Fibroblast of villous mesenchyme (primary cell): ENCODE measurements around the gene ACTN4. TPM values are rescaled to one million over a fixed set of nuclear protein-coding genes. Genes with fewer than 3 reads are reported as not detected.
"Not testable (repeated sequence)": the region's sequence is repeated elsewhere in the genome, so short reads cannot be mapped to it uniquely, and the experiment has no call there.

ENCODE experiments used
- DNase-seq: peaks from one replicate; pipeline ENCODE4 v3.0.0-alpha.2; 2010; ENCODE audit warnings: low read depth
- H3K4me3 ChIP-seq: 2 replicates; pipeline ENCODE4 v1.5.1; 2011; ENCODE audit warnings: low read depth, mild to moderate bottlenecking, low read length
- CTCF ChIP-seq: IDR thresholded peaks from 2 replicates; pipeline ENCODE4 v1.5.1; 2012; ENCODE audit warnings: low read depth, mild to moderate bottlenecking, low read length; ENCODE audit not compliant: insufficient read depth
- total RNA-seq: library from RNA; depleted of rRNA; stranded (reverse); fragments of >200 nt; gene quantifications from 2 replicates; pipeline ENCODE4 v1.2.3, GENCODE V29; 2012

The ACTN4 gene
- total RNA-seq, 1 donor: 456 TPM

- TF ChIP-seq CTCF: no peak
- H3K4me3 ChIP-seq: no peak overlapping the region
- no peak for DNase-seq
These were observed 96.2 kb downstream of the ACTN4 start for GRCh38 chr19:38743394-38744297.

DNA sequence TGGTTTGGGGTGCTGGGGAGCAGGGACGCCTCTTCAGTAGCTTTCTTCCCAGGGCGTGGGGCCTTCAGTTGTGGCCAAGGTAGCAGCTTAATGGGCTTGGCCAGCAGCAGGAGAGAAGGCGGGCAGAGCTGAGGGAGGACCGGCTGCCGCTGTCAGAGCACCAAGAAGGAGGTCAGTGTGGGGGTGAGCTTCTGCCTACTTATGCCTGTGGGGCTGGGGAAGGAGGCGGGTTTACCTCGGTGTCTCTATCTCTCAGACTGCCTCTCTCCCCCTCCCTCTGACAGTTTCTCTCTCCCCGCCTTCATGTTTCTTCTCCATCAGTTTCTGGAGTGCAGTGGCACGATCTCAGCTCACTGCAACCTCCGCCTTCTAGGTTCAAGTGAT is 96.8 kb downstream of the ACTN4 start, which contains the start of gene CAPN12:
CAPN12 (minus strand) TSS at position 177 of the 384 bp plus-strand sequence. CDS start 309 bp downstream, outside the sequence.
- no peak for DNase-seq
- no peak for TF ChIP-seq CTCF
- H3K4me3 ChIP-seq: no peak within 1 kb of the TSS

DNA sequence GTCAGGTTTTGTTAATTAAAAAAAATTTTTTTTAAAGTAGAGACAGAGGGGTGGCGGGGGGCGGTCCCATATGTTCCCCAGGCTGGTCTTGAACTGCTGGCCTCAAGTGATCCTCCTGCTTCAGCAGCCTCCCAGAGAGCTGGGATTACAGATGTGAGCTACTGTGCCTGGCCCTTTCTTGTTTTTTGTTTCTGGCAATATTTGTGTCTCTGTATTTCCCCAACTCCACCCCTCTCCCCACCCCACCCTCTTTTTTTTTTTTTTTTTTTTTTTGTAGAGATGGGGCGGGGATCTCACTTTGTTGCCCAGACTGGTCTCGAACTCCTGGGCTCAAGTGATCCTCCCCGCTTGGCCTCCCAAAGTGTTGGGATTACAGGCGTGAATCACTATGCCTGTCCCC is 97.4 kb downstream of the ACTN4 start:
- TF ChIP-seq CTCF: no peak
- no peak for DNase-seq
- no peak overlapping the region for H3K4me3 ChIP-seq

GRCh38 chr19:38745316-38745715 is 97.9 kb downstream of the ACTN4 start:
- no peak for DNase-seq
- TF ChIP-seq CTCF: no peak
- H3K4me3 ChIP-seq: no peak overlapping the region

DNA sequence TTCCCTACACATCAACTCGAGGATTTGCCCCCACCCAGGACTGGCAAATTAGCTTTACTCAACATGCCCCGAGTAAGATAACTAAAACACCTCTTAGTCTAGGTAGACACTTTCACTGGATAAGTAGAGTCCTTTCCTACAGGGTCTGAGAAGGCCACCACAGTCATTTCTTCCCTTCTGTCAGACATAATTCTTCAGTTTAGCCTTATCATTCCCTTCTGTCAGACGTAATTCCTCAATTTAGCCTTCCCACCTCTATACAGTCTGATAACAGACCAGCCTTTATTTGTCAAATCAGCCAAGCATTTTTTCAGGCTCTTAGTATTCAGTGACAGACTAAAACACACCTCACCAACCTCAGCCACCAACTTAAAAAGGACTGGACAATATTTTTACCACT is 106.3 kb downstream of the ACTN4 start:
- H3K4me3 ChIP-seq, DNase-seq: not testable (repeated sequence)

- DNase-seq, H3K4me3 ChIP-seq: not testable (repeated sequence)
These were observed 106.7 kb downstream of the ACTN4 start for GRCh38 chr19:38754196-38754595.

- no peak overlapping the region for H3K4me3 ChIP-seq
- TF ChIP-seq CTCF: no peak
- DNase-seq: no peak
These were observed 112.1 kb downstream of the ACTN4 start for GRCh38 chr19:38759590-38760003.

- not testable (repeated sequence) for DNase-seq, H3K4me3 ChIP-seq
These were observed 113.5 kb downstream of the ACTN4 start for GRCh38 chr19:38760805-38761517.

GRCh38 chr19:38761884-38762389 is 114.5 kb downstream of the ACTN4 start:
- not testable (repeated sequence) for DNase-seq, H3K4me3 ChIP-seq
